GM23338 (cell line): ENCODE measurements around the gene TENT4A. TPM values are rescaled to one million over a fixed set of nuclear protein-coding genes. Genes with fewer than 3 reads are reported as not detected.

Experiments
- ATAC-seq: fragments of 200-7000 bp; cut with Tn5 transposase; 3 replicates; pipeline ENCODE4 v1.9.1; 2020
- DNase-seq: peaks from one replicate; pipeline ENCODE4 v3.0.0-alpha.2; 2015; ENCODE audit warnings: low spot score
- H2AFZ ChIP-seq: fragments of 200-600 bp; sonication (generic); 2 replicates; pipeline ENCODE4 v1.8.0; 2016; ENCODE audit warnings: antibody characterized with exemption, mild to moderate bottlenecking, moderate library complexity
- H3F3A ChIP-seq: fragments of 200-600 bp; sonication (generic); replicated peaks from 2 replicates; pipeline ENCODE4 v1.8.0; 2017; ENCODE audit warnings: antibody characterized with exemption, mixed run types, low read depth
- H3K27ac ChIP-seq: fragments of 200-600 bp; sonication (generic); 2 replicates; pipeline ENCODE4 v1.6.1; 2016; ENCODE audit warnings: low read depth
- H3K27me3 ChIP-seq: fragments of 200-600 bp; sonication (generic); 2 replicates; pipeline ENCODE4 v1.8.0; 2016; ENCODE audit warnings: mild to moderate bottlenecking, mixed run types, moderate library complexity; ENCODE audit not compliant: insufficient read depth
- H3K36me3 ChIP-seq: fragments of 200-600 bp; sonication (generic); 2 replicates; pipeline ENCODE4 v1.8.0; 2016; ENCODE audit warnings: mild to moderate bottlenecking; ENCODE audit not compliant: insufficient read depth
- H3K4me1 ChIP-seq: fragments of 200-600 bp; sonication (generic); 2 replicates; pipeline ENCODE4 v1.8.0; 2016; ENCODE audit warnings: mild to moderate bottlenecking, moderate library complexity; ENCODE audit not compliant: insufficient read depth
- H3K4me2 ChIP-seq: fragments of 200-600 bp; sonication (generic); 2 replicates; pipeline ENCODE4 v1.7.1; 2017; ENCODE audit warnings: mixed run types
- H3K4me3 ChIP-seq: fragments of 200-600 bp; sonication (generic); 2 replicates; pipeline ENCODE4 v1.6.1; 2016; ENCODE audit warnings: mixed run types
- H3K79me2 ChIP-seq: fragments of 200-600 bp; sonication (generic); replicated peaks from 2 replicates; pipeline ENCODE4 v1.8.0; 2017; ENCODE audit warnings: mild to moderate bottlenecking; ENCODE audit not compliant: insufficient read depth
- H3K9me2 ChIP-seq: fragments of 200-600 bp; sonication (generic); 2 replicates; pipeline ENCODE4 v1.8.0; 2017; ENCODE audit not compliant: insufficient read depth
- H4K20me1 ChIP-seq: fragments of 200-600 bp; sonication (generic); replicated peaks from 2 replicates; pipeline ENCODE4 v1.8.0; 2017; ENCODE audit warnings: mild to moderate bottlenecking; ENCODE audit not compliant: insufficient read depth
- H3K27ac Mint-ChIP-seq: 2 replicates; pipeline ENCODE4 v1.8.0; 2020; ENCODE audit warnings: inconsistent platforms, mild to moderate bottlenecking, moderate library complexity, mixed read lengths
- H3K27me3 Mint-ChIP-seq: 3 replicates; pipeline ENCODE4 v1.8.0; 2022; ENCODE audit warnings: low read depth, mild to moderate bottlenecking, moderate library complexity, mixed read lengths, inconsistent platforms; ENCODE audit not compliant: insufficient read depth, poor library complexity
- H3K36me3 Mint-ChIP-seq: 3 replicates; pipeline ENCODE4 v1.8.0; 2021; ENCODE audit warnings: low read depth, mild to moderate bottlenecking, inconsistent platforms, moderate library complexity, mixed read lengths
- H3K4me1 Mint-ChIP-seq: 3 replicates; pipeline ENCODE4 v1.8.0; 2020; ENCODE audit warnings: mild to moderate bottlenecking, inconsistent platforms, mixed read lengths
- H3K4me3 Mint-ChIP-seq: 3 replicates; pipeline ENCODE4 v1.8.0; 2021; ENCODE audit warnings: moderate library complexity, mild to moderate bottlenecking, inconsistent platforms, mixed read lengths
- H3K9me3 Mint-ChIP-seq: 3 replicates; pipeline ENCODE4 v1.8.0; 2020; ENCODE audit warnings: moderate library complexity, mild to moderate bottlenecking, inconsistent platforms, mixed read lengths
- CREB1 ChIP-seq: fragments of 250-450 bp; sonication (Bioruptor Pico); IDR thresholded peaks from 2 replicates; pipeline ENCODE4 v1.5.0; 2020; ENCODE audit warnings: low read depth, mild to moderate bottlenecking, moderate library complexity
- ETS1 ChIP-seq: IDR thresholded peaks from 2 replicates; pipeline ENCODE4 v1.6.1; 2016; ENCODE audit warnings: antibody characterized with exemption
- EZH2 ChIP-seq: fragments of 200-600 bp; sonication (generic); IDR thresholded peaks from one replicate; pipeline ENCODE4 v1.8.0; 2017; ENCODE audit warnings: antibody characterized with exemption, mild to moderate bottlenecking, low read depth; ENCODE audit not compliant: unreplicated experiment
- EZH2phosphoT487 ChIP-seq: fragments of 200-600 bp; sonication (generic); IDR thresholded peaks from one replicate; pipeline ENCODE4 v1.8.1; 2018; ENCODE audit warnings: antibody characterized with exemption; ENCODE audit not compliant: unreplicated experiment
- JUNB ChIP-seq: IDR thresholded peaks from one replicate; pipeline ENCODE4 v1.6.1; 2016; ENCODE audit warnings: antibody characterized with exemption; ENCODE audit not compliant: unreplicated experiment
- NANOG ChIP-seq: IDR thresholded peaks from 2 replicates; pipeline ENCODE4 v1.6.1; 2016; ENCODE audit warnings: antibody characterized with exemption, borderline replicate concordance
- POLR2AphosphoS5 ChIP-seq: IDR thresholded peaks from 2 replicates; pipeline ENCODE4 v1.6.1; 2016; ENCODE audit warnings: antibody characterized with exemption, low read depth
- REST ChIP-seq: IDR thresholded peaks from one replicate; pipeline ENCODE4 v1.6.1; 2018; ENCODE audit warnings: antibody characterized with exemption; ENCODE audit not compliant: unreplicated experiment
- STAT1 ChIP-seq: IDR thresholded peaks from one replicate; pipeline ENCODE4 v1.6.1; 2016; ENCODE audit warnings: antibody characterized with exemption; ENCODE audit not compliant: unreplicated experiment
- ZNF114 ChIP-seq: fragments of 250-450 bp; sonication (Bioruptor Pico); IDR thresholded peaks from 2 replicates; pipeline ENCODE4 v1.5.0; 2020; ENCODE audit warnings: mild to moderate bottlenecking, moderate library complexity
- ZNF331 ChIP-seq: fragments of 250-450 bp; sonication (Bioruptor Pico); IDR thresholded peaks from 2 replicates; pipeline ENCODE4 v1.5.0; 2020; ENCODE audit warnings: low read depth, mild to moderate bottlenecking, moderate library complexity
- ZNF462 ChIP-seq: fragments of 250-450 bp; sonication (Bioruptor Pico); IDR thresholded peaks from 2 replicates; pipeline ENCODE4 v1.5.0; 2020; ENCODE audit warnings: mild to moderate bottlenecking, moderate library complexity
- polyA plus RNA-seq: library from polyadenylated mRNA; unstranded; fragments of >200 nt; fragmentation: Nextera tagmentation; extraction: Ambion mirVana; gene quantifications from 2 replicates; pipeline ENCODE4 v1.2.1, GENCODE V29; 2016
- total RNA-seq: library from RNA; depleted of rRNA; stranded (reverse); fragments of >200 nt; shearing (Covaris generic); gene quantifications from 2 replicates; pipeline ENCODE4 v1.2.3, GENCODE V29; 2014
- TF ChIP-seq, protein P1 (sequence below), 2 experiments: fragments of 200-600 bp in 1 of 2; sonication (generic) in 1 of 2; conservative IDR thresholded peaks; 2 replicates each; pipeline versions ENCODE4 v1.5.1 to v1.6.1; 2016 to 2017; ENCODE audit warnings: antibody characterized with exemption in 2 of 2, low read depth in 2 of 2, mild to moderate bottlenecking in 2 of 2, moderate library complexity in 1 of 2

Gene TENT4A
- total and polyA plus RNA-seq, 2 experiments from 2014 or later, result 5.3 to 24.0 TPM

GRCh38 chr5:6770826-6771607, 57.8 kb downstream of the TENT4A start:
- H3K27ac Mint-ChIP-seq, result no peak overlapping the region; the same call in 1 of the 2 replicates
- H3K27me3 ChIP-seq, result no peaks in the 10 kb centered on the region
- TF ChIP-seq JUNB (no peak), CREB1 (CRISPR knock-in tag) (no peak), NANOG (no peak), EZH2phosphoT487 (no peak), REST (no peak), STAT1 (no peak), ZNF114 (CRISPR knock-in tag) (no peak), ETS1 (no peak), ZNF462 (no peak), POLR2AphosphoS5 (no peak), EZH2 (no peak), ZNF331 (CRISPR knock-in tag) (no peak)
- TF ChIP-seq, protein P1, sequence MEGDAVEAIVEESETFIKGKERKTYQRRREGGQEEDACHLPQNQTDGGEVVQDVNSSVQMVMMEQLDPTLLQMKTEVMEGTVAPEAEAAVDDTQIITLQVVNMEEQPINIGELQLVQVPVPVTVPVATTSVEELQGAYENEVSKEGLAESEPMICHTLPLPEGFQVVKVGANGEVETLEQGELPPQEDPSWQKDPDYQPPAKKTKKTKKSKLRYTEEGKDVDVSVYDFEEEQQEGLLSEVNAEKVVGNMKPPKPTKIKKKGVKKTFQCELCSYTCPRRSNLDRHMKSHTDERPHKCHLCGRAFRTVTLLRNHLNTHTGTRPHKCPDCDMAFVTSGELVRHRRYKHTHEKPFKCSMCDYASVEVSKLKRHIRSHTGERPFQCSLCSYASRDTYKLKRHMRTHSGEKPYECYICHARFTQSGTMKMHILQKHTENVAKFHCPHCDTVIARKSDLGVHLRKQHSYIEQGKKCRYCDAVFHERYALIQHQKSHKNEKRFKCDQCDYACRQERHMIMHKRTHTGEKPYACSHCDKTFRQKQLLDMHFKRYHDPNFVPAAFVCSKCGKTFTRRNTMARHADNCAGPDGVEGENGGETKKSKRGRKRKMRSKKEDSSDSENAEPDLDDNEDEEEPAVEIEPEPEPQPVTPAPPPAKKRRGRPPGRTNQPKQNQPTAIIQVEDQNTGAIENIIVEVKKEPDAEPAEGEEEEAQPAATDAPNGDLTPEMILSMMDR (conservative IDR thresholded peaks at IDR 0.05; ENCODE audit: low read depth in 2 of 2), result no peak
- no peaks in the 10 kb centered on the region for H4K20me1 ChIP-seq
- peaks cover 7% of the 10 kb centered on the region for H3K4me1 Mint-ChIP-seq
- H3K9me3 Mint-ChIP-seq, result no peaks in the 10 kb centered on the region
- H3F3A ChIP-seq, result no peaks in the 10 kb centered on the region
- no peaks in the 10 kb centered on the region for H3K36me3 ChIP-seq
- ATAC-seq (no peak), DNase-seq (no peak)
- H2AFZ ChIP-seq, result no peak overlapping the region
- no peak overlapping the region for H3K4me3 ChIP-seq
- no peaks in the 10 kb centered on the region for H3K9me2 ChIP-seq
- H3K4me2 ChIP-seq, result no peak overlapping the region
- H3K4me3 Mint-ChIP-seq, result no peak overlapping the region
- no peaks in the 10 kb centered on the region for H3K36me3 Mint-ChIP-seq
- H3K27me3 Mint-ChIP-seq, result peaks cover 4% of the 10 kb centered on the region
- no peaks in the 10 kb centered on the region for H3K79me2 ChIP-seq
- H3K4me1 ChIP-seq, result peaks cover under 1% of the 10 kb centered on the region; the same call in 1 of the 2 replicates
- H3K27ac ChIP-seq, result no peak overlapping the region
